GM12801 (cell line): ENCODE results near the gene DLG4.

Experiments used
- TF ChIP-seq, protein P1 (sequence below): IDR thresholded peaks from one replicate; pipeline ENCODE4 v1.5.1; 2011; ENCODE audit warnings: control low read depth; ENCODE audit not compliant: insufficient read length; ENCODE audit errors: extremely low read depth

DLG4 gene

DNA sequence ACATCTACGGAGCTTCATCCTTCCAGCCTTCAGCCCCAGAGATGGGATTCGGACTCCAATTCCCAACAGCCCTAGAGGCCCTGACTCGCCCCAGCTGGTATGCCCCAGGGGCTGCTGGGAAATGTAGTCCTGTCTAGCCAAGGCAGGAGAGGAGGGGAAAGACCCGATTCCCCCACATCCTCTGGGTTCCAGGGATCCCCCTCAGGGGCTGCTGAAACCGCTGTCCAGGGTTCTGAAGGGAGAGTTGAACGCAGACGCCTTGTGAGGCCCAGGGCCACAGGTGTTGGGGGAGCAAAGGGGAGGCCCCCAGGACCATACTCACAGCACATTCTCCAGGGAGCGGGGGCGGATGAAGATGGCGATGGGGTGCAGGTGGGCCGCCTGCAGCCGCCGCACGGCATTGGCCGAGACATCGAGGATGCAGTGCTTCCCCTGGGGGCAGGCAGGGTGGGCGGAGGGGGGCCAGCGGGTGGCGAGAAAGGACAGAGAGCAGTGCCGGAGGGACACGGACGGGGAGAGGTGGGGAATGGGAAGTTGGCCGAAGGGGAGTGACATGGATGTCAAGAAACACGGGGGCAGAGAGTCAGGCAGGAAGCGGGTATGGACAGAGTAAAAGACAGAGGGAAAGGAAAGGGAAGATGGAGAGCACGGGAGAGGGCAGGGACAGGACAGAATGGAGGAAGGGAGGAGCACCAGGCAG lies 27.9 kb downstream of the DLG4 start:
- TF ChIP-seq, protein P1, sequence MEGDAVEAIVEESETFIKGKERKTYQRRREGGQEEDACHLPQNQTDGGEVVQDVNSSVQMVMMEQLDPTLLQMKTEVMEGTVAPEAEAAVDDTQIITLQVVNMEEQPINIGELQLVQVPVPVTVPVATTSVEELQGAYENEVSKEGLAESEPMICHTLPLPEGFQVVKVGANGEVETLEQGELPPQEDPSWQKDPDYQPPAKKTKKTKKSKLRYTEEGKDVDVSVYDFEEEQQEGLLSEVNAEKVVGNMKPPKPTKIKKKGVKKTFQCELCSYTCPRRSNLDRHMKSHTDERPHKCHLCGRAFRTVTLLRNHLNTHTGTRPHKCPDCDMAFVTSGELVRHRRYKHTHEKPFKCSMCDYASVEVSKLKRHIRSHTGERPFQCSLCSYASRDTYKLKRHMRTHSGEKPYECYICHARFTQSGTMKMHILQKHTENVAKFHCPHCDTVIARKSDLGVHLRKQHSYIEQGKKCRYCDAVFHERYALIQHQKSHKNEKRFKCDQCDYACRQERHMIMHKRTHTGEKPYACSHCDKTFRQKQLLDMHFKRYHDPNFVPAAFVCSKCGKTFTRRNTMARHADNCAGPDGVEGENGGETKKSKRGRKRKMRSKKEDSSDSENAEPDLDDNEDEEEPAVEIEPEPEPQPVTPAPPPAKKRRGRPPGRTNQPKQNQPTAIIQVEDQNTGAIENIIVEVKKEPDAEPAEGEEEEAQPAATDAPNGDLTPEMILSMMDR, result no peak

DNA sequence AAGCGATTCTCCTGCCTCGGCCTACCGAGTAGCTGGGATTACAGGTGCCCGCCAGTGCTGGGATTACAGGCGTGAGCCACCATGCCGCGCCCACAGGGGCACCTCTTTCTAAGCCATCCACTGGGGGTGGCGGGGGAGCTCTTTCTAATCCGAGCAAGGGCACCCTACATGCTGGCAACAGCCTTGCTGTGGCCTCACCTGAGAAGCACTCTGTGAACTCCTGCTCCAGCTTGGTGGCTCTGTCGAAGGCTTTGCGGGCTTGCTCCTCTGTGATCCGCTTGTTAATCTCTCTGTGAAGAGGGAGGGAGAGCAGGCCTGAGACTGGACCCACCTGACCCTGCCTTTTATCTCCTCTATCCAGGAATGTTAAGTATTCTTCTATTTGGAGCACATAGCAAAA lies 28.6 kb downstream of the DLG4 start:
- TF ChIP-seq, protein P1, result no peak

DNA sequence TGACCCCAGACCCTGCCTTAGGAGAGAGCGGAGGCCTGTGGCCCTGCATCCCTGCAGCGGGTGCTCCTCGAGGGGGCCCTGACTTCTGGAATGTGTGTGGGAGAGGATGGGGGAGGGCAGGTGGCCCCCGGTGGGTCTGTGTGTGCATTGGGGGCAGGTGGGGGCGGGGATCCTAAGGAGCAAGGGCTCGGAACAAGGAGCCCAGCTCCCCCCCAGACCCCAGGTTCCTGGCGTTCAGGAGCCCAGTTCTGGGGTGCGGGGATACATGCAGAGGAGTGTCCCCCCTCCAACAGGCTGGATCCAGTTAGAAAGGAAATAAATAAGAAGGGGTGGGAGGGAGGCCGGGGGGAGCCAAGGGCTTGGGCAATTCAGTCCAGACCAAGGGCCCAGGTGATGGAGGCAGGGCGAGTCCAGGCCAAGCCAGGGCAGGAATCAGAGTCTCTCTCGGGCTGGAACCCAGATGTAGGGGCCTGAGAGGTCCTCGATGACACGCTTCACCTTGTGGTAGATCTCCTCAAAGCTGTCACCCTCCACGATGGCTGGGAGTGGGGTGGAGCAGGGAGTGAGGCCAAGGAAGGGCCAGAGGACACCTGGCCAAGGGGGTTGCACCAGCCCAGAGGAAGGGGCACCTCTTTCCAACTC lies 29.2 kb downstream of the DLG4 start:
- TF ChIP-seq, protein P1, result no peak

DNA sequence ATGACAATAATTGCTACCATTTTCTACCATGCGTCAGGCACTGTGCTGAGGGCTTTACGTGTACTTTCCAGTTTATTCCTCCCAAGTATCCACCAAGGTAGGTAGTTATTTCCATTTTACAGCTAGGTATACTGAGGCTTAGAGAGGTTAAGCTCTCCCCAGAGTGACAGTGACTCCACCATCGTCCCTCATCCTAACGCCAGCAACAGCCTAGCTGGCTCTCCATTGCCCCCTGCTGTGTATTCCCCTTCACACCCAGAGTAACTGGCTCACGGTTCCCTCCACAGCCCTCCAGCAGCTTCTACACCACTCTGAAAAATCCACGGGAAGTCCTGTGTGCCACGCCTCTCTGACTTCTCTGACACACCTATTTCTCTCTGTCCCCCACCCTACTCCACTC lies 33.4 kb downstream of the DLG4 start:
- TF ChIP-seq, protein P1, result no peak

DNA sequence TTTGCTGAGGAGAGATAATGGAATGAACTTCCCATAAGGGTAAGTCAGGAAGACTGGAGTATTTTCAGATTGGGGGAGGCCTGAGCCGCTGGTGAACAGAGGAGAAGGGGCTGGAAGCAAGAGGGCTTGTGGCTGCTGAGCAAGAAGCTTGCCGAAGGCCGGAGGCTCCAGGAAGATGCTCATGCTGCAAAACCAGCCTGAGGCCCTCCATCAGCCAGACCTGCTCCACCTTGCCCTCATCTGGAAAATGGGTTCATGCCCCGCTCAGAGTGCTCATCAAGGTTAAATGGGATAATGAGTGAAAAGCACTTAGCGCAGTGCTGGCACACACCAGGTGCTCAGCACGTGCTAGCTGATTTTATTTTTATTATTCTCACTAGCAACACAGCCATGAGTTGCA lies 35.0 kb downstream of the DLG4 start:
- TF ChIP-seq, protein P1, result no peak

DNA sequence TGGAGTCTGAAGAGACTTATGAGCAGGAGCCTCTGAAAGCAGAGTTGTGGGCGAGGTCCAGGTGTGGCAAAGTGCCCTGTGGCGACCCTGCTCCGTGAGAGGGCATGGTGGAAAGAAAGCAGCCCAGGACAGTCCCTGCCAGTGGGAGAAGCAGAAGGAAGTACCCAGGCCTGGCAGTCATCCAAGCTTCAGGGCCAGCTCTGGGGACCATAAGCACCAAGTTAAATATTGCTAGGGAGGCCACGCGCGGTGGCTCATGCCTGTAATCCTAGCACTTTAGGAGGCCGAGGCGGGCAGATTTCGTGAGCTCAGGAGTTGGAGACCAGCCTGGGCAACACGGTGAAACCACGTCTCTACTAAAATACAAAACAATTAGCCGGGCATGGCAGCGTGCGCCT lies 35.5 kb downstream of the DLG4 start:
- TF ChIP-seq, protein P1, result no peak

DNA sequence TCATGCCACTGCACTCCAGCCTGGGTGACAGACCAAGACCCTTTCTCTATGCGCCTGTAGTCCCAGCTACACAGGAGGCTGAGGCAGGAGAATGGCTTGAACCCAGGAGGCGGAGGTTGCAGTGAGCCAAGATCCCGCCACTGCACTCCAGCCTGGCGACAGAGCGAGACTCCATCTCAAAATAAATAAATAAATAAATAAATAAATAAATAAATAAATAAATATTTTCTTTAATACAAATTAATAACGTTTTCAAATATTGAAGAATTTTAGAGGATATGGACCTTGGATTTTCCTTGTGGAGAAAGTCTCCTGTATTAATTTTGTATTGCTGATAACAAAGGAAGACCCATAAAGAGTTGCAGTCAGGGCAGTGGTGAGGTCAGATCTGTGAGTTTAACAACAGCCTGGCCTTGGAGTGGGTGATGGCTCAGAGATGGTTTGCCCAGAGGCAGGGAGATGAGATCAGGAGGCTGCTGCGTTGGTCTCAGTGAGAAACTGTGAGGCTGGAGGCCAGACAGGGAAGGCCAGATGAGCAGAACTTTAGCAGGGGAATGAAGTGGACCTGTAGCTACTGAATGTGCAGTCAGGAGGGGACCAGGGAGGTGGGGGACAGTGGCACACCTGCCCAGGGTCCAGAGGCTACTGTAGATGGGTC lies 36.1 kb downstream of the DLG4 start:
- TF ChIP-seq, protein P1, result no peak
